Spleen (tissue), 11 donors: ENCODE data around the gene PAM. TPM values are rescaled to one million over a fixed set of nuclear protein-coding genes. Genes with fewer than 3 reads are reported as not detected.
"Not testable (repeated sequence)": the region's sequence is repeated elsewhere in the genome, so short reads cannot be mapped to it uniquely, and the experiment has no call there.

Source experiments
- DNase-seq: peaks from one replicate; pipeline ENCODE4 v3.0.0-alpha.2; 2020
- H3K27ac ChIP-seq, 8 donors: fragments of 200-600 bp; sonication (generic) in 7 of 8; 1 replicate in 4 of 8; 2 replicates in 4 of 8; pipeline versions ENCODE4 v1.5.0 to v1.8.0; 2016 to 2021; ENCODE audit warnings: inconsistent platforms in 4 of 8, mild to moderate bottlenecking in 4 of 8, moderate library complexity in 1 of 8
- H3K27me3 ChIP-seq, 7 donors: fragments of 200-600 bp; sonication (generic) in 6 of 7; replicated peaks in 1 of 7; 1 replicate in 4 of 7; 2 replicates in 3 of 7; pipeline versions ENCODE4 v1.5.0 to v1.8.0; 2016 to 2021; ENCODE audit warnings: inconsistent platforms in 3 of 7, mild to moderate bottlenecking in 1 of 7
- H3K36me3 ChIP-seq, 6 donors: fragments of 200-600 bp; sonication (generic) in 5 of 6; 1 replicate in 4 of 6; 2 replicates in 2 of 6; pipeline versions ENCODE4 v1.5.0 to v1.8.0; 2016 to 2021; ENCODE audit warnings: inconsistent platforms in 2 of 6
- H3K4me1 ChIP-seq, 6 donors: fragments of 200-600 bp; sonication (generic) in 5 of 6; 1 replicate in 3 of 6; 2 replicates in 3 of 6; pipeline versions ENCODE4 v1.5.0 to v1.8.0; 2016 to 2021; ENCODE audit warnings: inconsistent platforms in 3 of 6
- H3K4me3 ChIP-seq, 8 donors: fragments of 200-600 bp; sonication (generic) in 7 of 8; 1 replicate in 4 of 8; 2 replicates in 4 of 8; pipeline versions ENCODE4 v1.5.0 to v1.8.0; 2016 to 2021; ENCODE audit warnings: inconsistent platforms in 4 of 8, mild to moderate bottlenecking in 4 of 8, moderate library complexity in 2 of 8
- H3K9me3 ChIP-seq, 8 donors: fragments of 200-600 bp; sonication (generic) in 7 of 8; 1 replicate in 4 of 8; 2 replicates in 4 of 8; pipeline versions ENCODE4 v1.5.0 to v1.8.0; 2016 to 2021; ENCODE audit warnings: inconsistent platforms in 4 of 8
- POLR2A ChIP-seq, 3 donors: fragments of 450-650 bp; IDR thresholded peaks; one replicate each; pipeline ENCODE4 v1.5.1; 2017; ENCODE audit warnings: antibody characterized with exemption in 3 of 3, mild to moderate bottlenecking in 1 of 3
- POLR2AphosphoS5 ChIP-seq, 3 donors: sonication (generic); formaldehyde crosslinking; IDR thresholded peaks; one replicate each; pipeline ENCODE4 v1.5.1; 2017; ENCODE audit warnings: antibody characterized with exemption in 3 of 3
- WGBS, 5 donors: extraction: QIAGEN DNeasy Blood & Tissue Kit in 3 of 5; methylation state at CpG; one replicate each; pipeline versions ENCODE4 v1.1.5 to v1.1.7; 2013 to 2018; 5-methylcytosine and 5-hydroxymethylcytosine counted together
- intact Hi-C: fragments of 100-400 bp; cut with DNase I; formaldehyde crosslinking; loops from one replicate; pipeline ENCODE4 v1.15.0; 2023; ENCODE audit warnings: low total_unique reads
- polyA plus RNA-seq, 3 donors: library from polyadenylated mRNA; stranded (reverse); fragments of 200-250 nt; gene quantifications; one replicate each; pipeline ENCODE4 v1.2.1, GENCODE V29; 2013
- total RNA-seq, 7 donors: library from RNA; depleted of rRNA in 3 of 7; stranded (reverse); fragments of >200 nt in 3 of 7; fragmentation: NEBNext Ultra II Directional in 4 of 7; extraction: Animal tissue kit (Norgen Biotek cat#: 25700) in 4 of 7; gene quantifications; one replicate each; pipeline versions ENCODE4 v1.1.0 to v1.2.1, GENCODE V29; 2016 to 2021
- TF ChIP-seq, protein P1 (sequence below), 11 experiments: fragments of 200-600 bp in 7 of 11; fragments of 450-650 bp in 4 of 11; sonication (generic) in 4 of 11; IDR thresholded peaks in 8 of 11; conservative IDR thresholded peaks in 3 of 11; 1 replicate in 7 of 11; 2 replicates in 4 of 11; pipeline versions ENCODE4 v1.4.0 to v1.8.0; 2016 to 2021; ENCODE audit warnings: antibody characterized with exemption in 11 of 11, inconsistent platforms in 4 of 11, mild to moderate bottlenecking in 1 of 11
- donor health status: healthy with polysubstance abuse.
- donor health status: DM: no; HTN: no; CAD: no; lungs with moderate emphysema.
- donor health status: DM: no; HTN: no; CAD: no.
- donor health status: Bipolar disorder and iron deficiency.
- donor health status: healthy.
- donor health status: DM: no; HTN: no; CAD: no.
- donor health status: DM: yes; HTN: yes; CAD: no.

Gene PAM
- total and polyA plus RNA-seq, 10 donors = 37.4 to 155 (median 110) TPM

DNA sequence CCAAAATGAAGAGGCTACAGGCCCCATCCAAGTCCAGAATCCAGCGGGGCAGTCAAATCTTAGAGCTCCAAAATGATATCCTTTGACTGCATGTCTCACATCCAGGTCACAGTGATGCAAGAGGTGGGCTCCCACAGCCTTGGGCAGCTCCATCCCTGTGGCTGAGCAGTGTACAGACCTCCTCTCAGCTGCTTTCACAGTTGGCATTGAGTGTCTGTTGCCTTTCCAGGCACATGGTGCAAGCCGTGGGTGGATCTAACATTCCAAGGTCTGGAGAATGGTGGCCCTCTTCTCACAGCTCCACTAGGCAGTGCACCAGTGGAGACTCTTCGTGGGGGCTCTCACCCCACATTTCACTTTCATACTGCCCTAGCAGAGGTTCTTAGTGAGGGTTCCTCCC lies 244.1 kb downstream of the PAM start:
- no peaks in the 10 kb centered on the region for H3K27me3 ChIP-seq
- no peaks in the 10 kb centered on the region for H3K4me1 ChIP-seq
- intact Hi-C loops = no loop called here
- peaks cover 0 to 17% (median 0%) of the 10 kb centered on the region in 6 donors for H3K36me3 ChIP-seq
- no peak for DNase-seq
- 84 to 100% (median 92%) methylated on average over 3 of the region's 3 CpGs for WGBS, 5 donors
- TF ChIP-seq, protein P1, sequence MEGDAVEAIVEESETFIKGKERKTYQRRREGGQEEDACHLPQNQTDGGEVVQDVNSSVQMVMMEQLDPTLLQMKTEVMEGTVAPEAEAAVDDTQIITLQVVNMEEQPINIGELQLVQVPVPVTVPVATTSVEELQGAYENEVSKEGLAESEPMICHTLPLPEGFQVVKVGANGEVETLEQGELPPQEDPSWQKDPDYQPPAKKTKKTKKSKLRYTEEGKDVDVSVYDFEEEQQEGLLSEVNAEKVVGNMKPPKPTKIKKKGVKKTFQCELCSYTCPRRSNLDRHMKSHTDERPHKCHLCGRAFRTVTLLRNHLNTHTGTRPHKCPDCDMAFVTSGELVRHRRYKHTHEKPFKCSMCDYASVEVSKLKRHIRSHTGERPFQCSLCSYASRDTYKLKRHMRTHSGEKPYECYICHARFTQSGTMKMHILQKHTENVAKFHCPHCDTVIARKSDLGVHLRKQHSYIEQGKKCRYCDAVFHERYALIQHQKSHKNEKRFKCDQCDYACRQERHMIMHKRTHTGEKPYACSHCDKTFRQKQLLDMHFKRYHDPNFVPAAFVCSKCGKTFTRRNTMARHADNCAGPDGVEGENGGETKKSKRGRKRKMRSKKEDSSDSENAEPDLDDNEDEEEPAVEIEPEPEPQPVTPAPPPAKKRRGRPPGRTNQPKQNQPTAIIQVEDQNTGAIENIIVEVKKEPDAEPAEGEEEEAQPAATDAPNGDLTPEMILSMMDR (IDR thresholded peaks at IDR 0.05 in 8 of 11, conservative IDR thresholded peaks at IDR 0.05 in 3 of 11) = no peak
- TF ChIP-seq POLR2A (IDR thresholded peaks at IDR 0.05) (no peak), POLR2AphosphoS5 (IDR thresholded peaks at IDR 0.05) (no peak)
- H3K9me3 ChIP-seq = peaks cover 0 to 7% (median 0%) of the 10 kb centered on the region in 8 donors
- H3K27ac ChIP-seq = no peak overlapping the region
- no peak overlapping the region for H3K4me3 ChIP-seq

DNA sequence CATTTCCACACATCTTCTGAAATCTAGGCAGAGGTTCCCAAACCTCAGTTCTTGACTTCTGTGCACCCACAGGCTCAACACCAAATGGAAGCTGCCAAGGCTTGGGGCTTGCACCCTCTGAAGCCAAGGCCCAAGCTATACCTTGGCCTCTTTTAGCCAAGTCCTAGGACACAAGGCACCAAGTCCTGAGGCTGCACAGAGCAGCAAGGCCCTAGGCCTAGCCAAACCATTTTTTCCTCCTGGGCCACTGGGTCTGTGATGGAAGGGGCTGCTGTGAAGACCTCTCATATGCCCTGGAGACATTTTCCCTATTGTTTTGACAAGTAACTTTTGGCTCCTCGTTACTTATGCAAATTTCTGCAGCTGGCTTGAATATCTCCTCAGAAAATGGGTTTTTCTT lies 244.5 kb downstream of the PAM start:
- H3K9me3 ChIP-seq, H3K27ac ChIP-seq, H3K4me3 ChIP-seq, H3K4me1 ChIP-seq, DNase-seq, H3K27me3 ChIP-seq, intact Hi-C loops: not testable (repeated sequence)
- H3K36me3 ChIP-seq = peaks cover 0 to 17% (median 0%) of the 10 kb centered on the region in 6 donors
- WGBS, 5 donors = 77 to 91% (median 86%) methylated on average over 1 of the region's 1 CpG

DNA sequence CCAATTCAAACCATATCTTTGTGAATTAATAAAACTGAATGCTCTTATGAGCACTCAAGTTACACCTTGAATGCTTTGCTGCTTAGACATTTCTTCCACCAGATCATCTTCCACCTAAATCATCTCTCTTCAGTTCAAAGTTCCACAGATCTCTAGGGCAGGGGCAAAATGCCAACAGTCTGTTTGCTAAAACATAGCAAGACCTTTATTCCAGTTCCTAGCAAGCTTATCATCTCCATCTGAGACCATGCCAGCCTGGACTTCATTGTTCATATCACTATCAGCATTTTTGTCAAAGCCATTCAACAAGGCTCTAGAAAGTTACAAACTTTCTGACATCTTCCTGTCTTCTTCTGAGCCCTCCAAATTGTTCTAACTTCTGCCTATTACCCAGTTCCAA lies 245.0 kb downstream of the PAM start:
- Histone ChIP-seq H3K9me3 (peaks cover 0 to 7% (median 0%) of the 10 kb centered on the region in 8 donors), H3K4me1 (no peaks in the 10 kb centered on the region), H3K36me3 (peaks cover 0 to 17% (median 0%) of the 10 kb centered on the region in 6 donors), H3K27me3 (no peaks in the 10 kb centered on the region), H3K27ac (no peak overlapping the region), H3K4me3 (no peak overlapping the region)
- no peak for TF ChIP-seq POLR2AphosphoS5 (IDR thresholded peaks at IDR 0.05)
- no peak for DNase-seq
- intact Hi-C loops = no loop called here

DNA sequence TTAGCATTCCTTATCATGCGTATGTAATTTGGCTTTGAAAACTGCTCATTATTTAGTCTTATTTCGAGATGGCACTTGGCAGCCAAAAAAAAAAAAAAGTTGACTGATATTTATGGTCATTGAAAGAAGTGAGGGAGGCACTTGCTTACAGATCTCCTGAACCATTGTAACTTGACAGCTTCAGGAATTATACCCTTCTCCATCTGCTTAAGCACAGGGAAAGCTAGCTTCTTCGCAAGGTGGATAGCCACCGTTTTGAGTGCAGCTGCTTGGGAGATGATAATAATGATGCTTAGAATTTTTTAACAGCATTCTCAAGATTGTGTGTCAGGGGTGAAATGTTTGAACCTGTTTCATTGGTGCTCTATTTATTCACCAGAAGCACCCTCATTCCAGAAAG lies 248.8 kb downstream of the PAM start:
- H3K27me3 ChIP-seq = no peaks in the 10 kb centered on the region
- TF ChIP-seq, protein P1 (IDR thresholded peaks at IDR 0.05 in 8 of 11, conservative IDR thresholded peaks at IDR 0.05 in 3 of 11) = no peak
- TF ChIP-seq POLR2AphosphoS5 (IDR thresholded peaks at IDR 0.05) = no peak
- no peak for TF ChIP-seq POLR2A (IDR thresholded peaks at IDR 0.05)
- intact Hi-C loops = no loop called here
- no peaks in the 10 kb centered on the region for H3K4me1 ChIP-seq
- WGBS, 5 donors = 84 to 94% (median 90%) methylated on average over 4 of the region's 4 CpGs
- no peak overlapping the region for H3K4me3 ChIP-seq
- no peak for DNase-seq
- peaks cover 0 to 7% (median 0%) of the 10 kb centered on the region in 8 donors for H3K9me3 ChIP-seq
- H3K27ac ChIP-seq = no peak overlapping the region
- peaks cover 0 to 48% (median 4%) of the 10 kb centered on the region in 6 donors for H3K36me3 ChIP-seq

DNA sequence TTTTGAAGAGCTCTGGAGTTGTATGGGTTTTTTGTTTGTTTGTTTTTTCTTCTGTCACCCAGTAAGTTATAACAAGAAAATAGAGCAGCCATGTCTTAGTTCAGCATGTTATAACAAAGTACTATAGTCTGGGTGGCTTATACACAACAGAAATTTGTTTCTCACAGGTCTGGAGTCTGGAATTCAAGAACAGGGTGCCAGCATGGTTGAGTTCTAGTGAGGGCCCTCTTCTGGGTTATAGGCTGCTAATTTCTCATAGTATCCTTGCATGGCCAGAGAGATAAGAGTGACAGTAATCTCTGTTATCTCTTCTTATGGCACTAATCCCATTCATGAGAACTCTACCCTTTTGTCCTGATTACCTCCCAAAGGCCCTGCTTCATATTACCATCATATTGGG lies 250.2 kb downstream of the PAM start:
- no peak for DNase-seq
- H3K27ac ChIP-seq = no peak overlapping the region
- H3K4me1 ChIP-seq = no peaks in the 10 kb centered on the region
- no peaks in the 10 kb centered on the region for H3K27me3 ChIP-seq
- H3K9me3 ChIP-seq = no peaks in the 10 kb centered on the region
- intact Hi-C loops = no loop called here
- no peak overlapping the region for H3K4me3 ChIP-seq
- H3K36me3 ChIP-seq = peaks cover 0 to 52% (median 10%) of the 10 kb centered on the region in 6 donors
- TF ChIP-seq POLR2AphosphoS5 (IDR thresholded peaks at IDR 0.05) (no peak), POLR2A (IDR thresholded peaks at IDR 0.05) (no peak)
- TF ChIP-seq, protein P1 (IDR thresholded peaks at IDR 0.05 in 8 of 11, conservative IDR thresholded peaks at IDR 0.05 in 3 of 11) = no peak
